ENCODE data around the gene CACNA1F.

The CACNA1F gene

GRCh38 chrX:49160908-49161307 lies 72.2 kb downstream of the CACNA1F start:
- no peak for DNase-seq
- H3K4me3 Mint-ChIP-seq: no peak overlapping the region
- H3K9me3 Mint-ChIP-seq: peaks cover 57% of the 10 kb centered on the region
- no peak for TF ChIP-seq CTCF (IDR thresholded peaks at IDR 0.05)
- no peak overlapping the region for H3K27ac Mint-ChIP-seq
- H3K36me3 Mint-ChIP-seq (ENCODE audit: low read depth): no peaks in the 10 kb centered on the region
- peaks cover 69% of the 10 kb centered on the region for H3K27me3 Mint-ChIP-seq (ENCODE audit: low read depth, poor library complexity)
- H3K4me1 Mint-ChIP-seq: peaks cover 8% of the 10 kb centered on the region

GRCh38 chrX:49157194-49157593 lies 75.9 kb downstream of the CACNA1F start:
- Mint-ChIP-seq H3K4me3 (peak overlapping the region; percentile 68), H3K27ac (no peak overlapping the region), H3K36me3 (ENCODE audit: low read depth) (no peaks in the 10 kb centered on the region), H3K27me3 (ENCODE audit: low read depth, poor library complexity) (peaks cover 58% of the 10 kb centered on the region), H3K9me3 (peaks cover 62% of the 10 kb centered on the region), H3K4me1 (peaks cover 17% of the 10 kb centered on the region)
- no peak for DNase-seq
- no peak for TF ChIP-seq CTCF (IDR thresholded peaks at IDR 0.05)

GRCh38 chrX:49155900-49156837 lies 77.0 kb downstream of the CACNA1F start:
- peak; percentile 48 for TF ChIP-seq CTCF (IDR thresholded peaks at IDR 0.05)
- peaks cover 53% of the 10 kb centered on the region for H3K27me3 Mint-ChIP-seq (ENCODE audit: low read depth, poor library complexity)
- peaks cover 17% of the 10 kb centered on the region for H3K4me1 Mint-ChIP-seq
- H3K4me3 Mint-ChIP-seq: peak overlapping the region; percentile 88
- H3K9me3 Mint-ChIP-seq: peaks cover 59% of the 10 kb centered on the region
- peak; percentile 80 for DNase-seq
- H3K36me3 Mint-ChIP-seq (ENCODE audit: low read depth): peaks cover 1% of the 10 kb centered on the region
- H3K27ac Mint-ChIP-seq: peak overlapping the region; percentile 98

- H3K4me3 Mint-ChIP-seq: peak overlapping the region; percentile 88
- TF ChIP-seq CTCF (IDR thresholded peaks at IDR 0.05): no peak
- H3K36me3 Mint-ChIP-seq (ENCODE audit: low read depth): peaks cover 5% of the 10 kb centered on the region
- H3K27ac Mint-ChIP-seq: peak overlapping the region; percentile 98
- H3K4me1 Mint-ChIP-seq: peaks cover 17% of the 10 kb centered on the region
- peaks cover 63% of the 10 kb centered on the region for H3K9me3 Mint-ChIP-seq
- peak; percentile 34 for DNase-seq
- H3K27me3 Mint-ChIP-seq (ENCODE audit: low read depth, poor library complexity): peaks cover 49% of the 10 kb centered on the region
These were observed 77.8 kb downstream of the CACNA1F start for GRCh38 chrX:49155243-49155899.

All from nephron progenitor cell (in vitro differentiated cells).